ENCODE measurements around the gene VSTM2B.

VSTM2B gene

DNA sequence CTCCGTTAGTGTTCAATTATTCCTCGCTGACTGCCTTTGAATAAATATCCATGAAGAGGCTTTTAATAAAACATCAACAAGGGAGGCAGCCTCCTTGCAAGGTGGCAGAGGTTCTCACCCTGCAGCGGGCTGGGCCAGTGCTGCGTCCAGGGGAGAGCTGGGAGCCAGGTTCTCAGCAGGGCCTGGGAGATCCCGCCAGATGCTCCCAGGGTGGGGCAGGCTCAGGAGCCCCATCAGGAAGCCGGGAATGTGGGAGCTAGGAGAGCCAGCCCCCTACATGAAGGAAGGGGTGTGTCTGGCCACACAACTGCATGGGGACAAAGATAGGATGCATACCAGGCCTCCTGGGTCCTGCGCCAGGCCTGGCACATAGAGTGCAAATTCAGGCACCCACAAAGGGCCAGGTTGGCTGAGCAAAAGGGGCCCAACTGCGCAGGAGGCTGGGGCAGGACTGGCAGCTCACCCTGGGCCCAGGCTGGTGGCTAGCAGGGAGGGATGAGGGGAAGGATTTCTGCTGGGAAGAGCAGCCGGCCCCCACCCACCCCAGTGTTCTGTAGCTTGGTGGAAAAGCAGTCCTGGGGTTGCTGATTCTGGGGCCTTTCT, 22.8 kb downstream of the VSTM2B start:
- no peak for TF ChIP-seq CTCF (IDR thresholded peaks at IDR 0.05; ENCODE audit: control insufficient read depth, extremely low read depth, insufficient read depth)
- no peak for DNase-seq (ENCODE audit: low read depth)
- no peak overlapping the region for H3K4me3 ChIP-seq (ENCODE audit: low read depth, low read length)

- no peak for DNase-seq (ENCODE audit: low read depth)
- TF ChIP-seq CTCF (IDR thresholded peaks at IDR 0.05; ENCODE audit: control insufficient read depth, extremely low read depth, insufficient read depth), result no peak
- H3K4me3 ChIP-seq (ENCODE audit: low read depth, low read length), result no peak overlapping the region
Measured at GRCh38 chr19:29549105-29550070, 23.6 kb downstream of the VSTM2B start.

GRCh38 chr19:29550896-29551295, 25.1 kb downstream of the VSTM2B start:
- DNase-seq (ENCODE audit: low read depth), result no peak
- TF ChIP-seq CTCF (IDR thresholded peaks at IDR 0.05; ENCODE audit: control insufficient read depth, extremely low read depth, insufficient read depth), result no peak
- H3K4me3 ChIP-seq (ENCODE audit: low read depth, low read length), result no peak overlapping the region

DNA sequence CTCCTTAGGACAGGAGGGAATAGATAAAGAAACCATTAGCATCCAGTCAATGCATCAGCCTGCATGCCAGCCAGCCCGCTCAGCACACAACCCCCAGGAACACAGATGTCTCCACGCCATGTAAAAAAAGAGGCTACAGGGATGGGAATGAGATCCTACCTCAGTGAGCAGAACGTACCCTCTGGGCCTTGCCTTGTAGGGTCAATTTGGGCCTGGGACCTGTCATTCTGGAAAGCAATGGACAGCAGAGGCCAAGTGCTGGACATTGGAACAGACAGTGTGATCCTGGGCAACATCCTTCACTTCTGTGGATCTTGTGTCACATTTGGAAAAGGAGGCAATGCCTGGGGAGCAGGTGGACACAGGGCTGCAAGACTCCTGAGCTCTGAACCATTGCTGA, 26.0 kb downstream of the VSTM2B start:
- no peak for TF ChIP-seq CTCF (IDR thresholded peaks at IDR 0.05; ENCODE audit: control insufficient read depth, extremely low read depth, insufficient read depth)
- DNase-seq (ENCODE audit: low read depth), result no peak
- H3K4me3 ChIP-seq (ENCODE audit: low read depth, low read length), result no peak overlapping the region

DNA sequence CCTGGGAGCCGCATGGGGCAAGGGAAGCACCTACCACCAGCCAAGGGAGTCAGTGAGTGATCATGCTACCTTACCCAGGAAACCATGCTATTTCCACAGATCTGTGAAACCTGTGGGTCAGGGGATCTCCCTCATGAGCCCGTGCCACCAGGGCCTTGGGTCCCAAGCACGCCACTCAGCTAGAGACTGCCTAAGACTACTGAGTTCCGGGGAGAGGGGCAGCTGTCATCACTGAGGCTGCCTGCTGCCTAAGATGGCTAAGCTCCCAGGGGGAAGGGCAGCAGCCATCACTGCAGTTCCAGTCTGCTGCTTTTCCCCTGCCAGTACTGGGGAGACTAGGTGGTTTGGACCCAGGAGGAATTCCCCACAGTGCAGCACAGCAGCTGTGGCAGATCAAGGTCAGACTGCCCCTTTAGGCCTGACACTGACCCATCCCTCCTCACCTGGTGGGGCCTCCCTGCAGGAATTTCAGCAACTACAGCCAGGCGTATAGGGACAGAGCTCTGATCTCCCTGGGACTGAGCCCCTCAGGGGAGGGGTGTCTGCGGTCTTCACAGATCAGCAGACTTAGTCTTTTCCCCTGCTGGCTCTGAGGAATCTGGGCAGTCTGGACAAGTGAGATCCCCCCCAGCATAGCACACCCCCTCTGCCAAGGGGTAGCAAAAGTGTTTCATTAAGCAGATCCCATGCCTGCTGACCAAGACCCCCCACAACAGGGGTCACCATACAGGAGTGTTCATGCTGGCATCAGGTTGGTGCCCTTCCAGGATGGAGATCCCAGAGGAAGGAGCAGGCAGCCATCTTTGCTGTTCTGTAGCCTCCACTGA, 26.9 kb downstream of the VSTM2B start:
- no peak overlapping the region for H3K4me3 ChIP-seq (ENCODE audit: low read depth, low read length)
- DNase-seq (ENCODE audit: low read depth), result no peak

More for the DNA sequence above, 26.9 kb downstream of the VSTM2B start:
- TF ChIP-seq CTCF (IDR thresholded peaks at IDR 0.05; ENCODE audit: control insufficient read depth, extremely low read depth, insufficient read depth), result no peak
